Measurements from ENCODE around the gene HDAC7.

DNA sequence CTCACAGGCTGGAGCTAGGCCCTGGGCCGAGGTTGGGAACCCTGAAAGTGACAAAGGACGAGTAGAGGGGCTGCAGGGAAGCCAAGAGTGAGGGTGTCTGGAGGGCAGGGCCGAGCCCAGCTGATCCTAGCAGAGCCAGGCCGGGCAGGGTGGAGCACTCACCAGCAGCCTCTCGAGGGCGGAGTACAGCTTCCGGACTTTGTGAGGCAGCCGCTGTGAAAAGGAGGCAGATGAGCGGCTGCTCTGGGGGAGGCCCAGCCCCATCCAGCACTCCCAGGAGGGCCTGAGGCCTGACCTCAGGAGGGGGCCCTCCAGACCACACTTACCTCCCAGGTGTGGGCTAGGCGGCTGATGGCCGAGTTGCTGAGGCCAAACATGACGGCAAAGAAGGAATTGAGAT, 79.7 kb downstream of the HDAC7 start:
- TF ChIP-seq, protein P1, sequence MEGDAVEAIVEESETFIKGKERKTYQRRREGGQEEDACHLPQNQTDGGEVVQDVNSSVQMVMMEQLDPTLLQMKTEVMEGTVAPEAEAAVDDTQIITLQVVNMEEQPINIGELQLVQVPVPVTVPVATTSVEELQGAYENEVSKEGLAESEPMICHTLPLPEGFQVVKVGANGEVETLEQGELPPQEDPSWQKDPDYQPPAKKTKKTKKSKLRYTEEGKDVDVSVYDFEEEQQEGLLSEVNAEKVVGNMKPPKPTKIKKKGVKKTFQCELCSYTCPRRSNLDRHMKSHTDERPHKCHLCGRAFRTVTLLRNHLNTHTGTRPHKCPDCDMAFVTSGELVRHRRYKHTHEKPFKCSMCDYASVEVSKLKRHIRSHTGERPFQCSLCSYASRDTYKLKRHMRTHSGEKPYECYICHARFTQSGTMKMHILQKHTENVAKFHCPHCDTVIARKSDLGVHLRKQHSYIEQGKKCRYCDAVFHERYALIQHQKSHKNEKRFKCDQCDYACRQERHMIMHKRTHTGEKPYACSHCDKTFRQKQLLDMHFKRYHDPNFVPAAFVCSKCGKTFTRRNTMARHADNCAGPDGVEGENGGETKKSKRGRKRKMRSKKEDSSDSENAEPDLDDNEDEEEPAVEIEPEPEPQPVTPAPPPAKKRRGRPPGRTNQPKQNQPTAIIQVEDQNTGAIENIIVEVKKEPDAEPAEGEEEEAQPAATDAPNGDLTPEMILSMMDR (IDR thresholded peaks at IDR 0.05; ENCODE audit: low read depth, low read length, poor library complexity, severe bottlenecking): no peak
- no peak for TF ChIP-seq EZH2phosphoT487 (IDR thresholded peaks at IDR 0.05; ENCODE audit: borderline replicate concordance, low read length)
